Endometrium (tissue), 2 donors: ENCODE results near the gene CRIP3.

Experiments
- FAIRE-seq: peaks from 2 replicates; lab custom pipeline; 2012; peaks lifted over from hg19 to GRCh38; lab: Jason Lieb, UNC
- donor health status: control.
- donor health status: control.

CRIP3 gene

DNA sequence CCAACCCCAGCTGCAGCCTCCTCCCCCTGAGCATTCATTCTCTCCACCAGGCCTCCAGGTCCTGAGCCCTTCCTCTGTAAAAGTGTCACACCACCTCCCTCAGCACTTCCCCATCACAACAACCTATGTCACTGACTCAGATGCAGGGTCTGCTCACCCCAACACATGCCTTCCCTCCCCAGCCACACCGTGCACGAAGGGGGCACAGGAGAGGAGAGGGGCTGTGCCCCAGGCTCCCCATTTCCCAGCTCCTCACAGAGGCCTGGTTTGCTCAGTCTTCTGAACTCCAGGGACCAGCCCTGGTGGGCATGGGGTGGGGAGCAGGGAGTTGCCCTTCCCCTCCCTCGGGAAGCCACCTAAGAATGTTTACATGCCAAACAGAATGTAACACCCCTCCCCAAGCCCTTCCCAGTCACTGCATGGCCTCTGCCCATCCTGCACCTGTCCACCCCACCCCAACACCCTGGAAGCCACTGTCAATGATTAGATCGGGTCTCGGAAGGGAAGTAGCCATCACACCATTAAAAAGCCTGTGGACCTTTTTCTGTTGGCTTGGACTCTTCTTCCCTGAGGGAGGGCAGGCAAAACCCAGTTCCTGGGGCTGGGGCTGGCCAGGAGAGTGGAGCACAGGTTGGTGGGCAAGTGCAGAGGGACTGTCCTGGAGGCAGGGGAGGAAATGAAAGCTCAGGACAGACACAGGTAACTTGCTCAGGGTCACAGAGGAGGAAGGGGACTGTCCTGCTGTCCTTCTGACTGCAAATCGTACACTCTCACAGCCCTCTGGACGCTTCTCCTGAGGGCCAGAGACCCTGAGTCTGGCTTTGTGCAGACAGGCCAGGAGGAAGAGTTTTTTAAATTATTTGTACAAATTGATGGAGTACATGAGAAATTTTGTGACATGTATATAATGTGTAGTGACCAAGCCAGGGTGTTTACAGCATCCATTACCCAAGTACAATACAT, 20.6 kb downstream of the CRIP3 start:
- no peak for FAIRE-seq

DNA sequence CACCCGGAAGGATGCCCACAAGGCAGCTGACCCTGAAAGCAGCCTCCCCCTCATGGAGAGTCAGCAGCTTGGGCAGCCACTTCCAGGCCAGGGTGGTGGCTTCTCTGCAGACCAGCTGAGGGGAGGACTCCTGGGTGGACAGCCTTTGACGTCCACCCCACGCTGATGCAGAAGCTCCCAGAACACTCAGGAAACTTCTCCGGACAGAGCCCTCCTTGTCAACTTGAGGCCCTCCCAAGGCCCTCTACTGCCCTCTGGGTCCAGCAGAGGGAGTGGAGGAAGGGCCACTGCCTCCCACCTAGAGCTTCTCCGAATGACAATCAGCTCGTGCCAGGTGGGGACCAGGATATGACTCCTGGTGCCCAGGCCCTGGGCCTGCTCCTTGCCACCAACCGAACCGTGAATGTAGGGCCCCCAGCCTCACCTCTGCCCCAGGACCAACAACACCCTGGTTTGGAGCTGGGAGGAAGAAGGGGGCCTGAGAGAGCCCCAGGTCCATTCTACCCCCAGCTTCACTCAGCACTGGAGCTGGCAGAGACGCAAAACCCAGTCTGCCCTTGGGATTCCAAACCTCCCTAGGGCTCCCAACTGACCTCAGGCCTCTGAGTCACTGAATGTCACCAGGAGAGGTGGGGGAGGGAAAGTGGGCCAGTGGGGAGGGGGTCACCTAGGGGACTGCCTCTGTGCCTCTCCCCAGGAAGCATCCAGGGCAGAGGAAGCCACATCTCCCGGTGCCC, 21.5 kb downstream of the CRIP3 start:
- no peak for FAIRE-seq

GRCh38 chr6:43286456-43286979, 22.1 kb downstream of the CRIP3 start:
- FAIRE-seq: no peak

- FAIRE-seq: no peak
These were observed 22.8 kb downstream of the CRIP3 start for GRCh38 chr6:43285832-43286231.

DNA sequence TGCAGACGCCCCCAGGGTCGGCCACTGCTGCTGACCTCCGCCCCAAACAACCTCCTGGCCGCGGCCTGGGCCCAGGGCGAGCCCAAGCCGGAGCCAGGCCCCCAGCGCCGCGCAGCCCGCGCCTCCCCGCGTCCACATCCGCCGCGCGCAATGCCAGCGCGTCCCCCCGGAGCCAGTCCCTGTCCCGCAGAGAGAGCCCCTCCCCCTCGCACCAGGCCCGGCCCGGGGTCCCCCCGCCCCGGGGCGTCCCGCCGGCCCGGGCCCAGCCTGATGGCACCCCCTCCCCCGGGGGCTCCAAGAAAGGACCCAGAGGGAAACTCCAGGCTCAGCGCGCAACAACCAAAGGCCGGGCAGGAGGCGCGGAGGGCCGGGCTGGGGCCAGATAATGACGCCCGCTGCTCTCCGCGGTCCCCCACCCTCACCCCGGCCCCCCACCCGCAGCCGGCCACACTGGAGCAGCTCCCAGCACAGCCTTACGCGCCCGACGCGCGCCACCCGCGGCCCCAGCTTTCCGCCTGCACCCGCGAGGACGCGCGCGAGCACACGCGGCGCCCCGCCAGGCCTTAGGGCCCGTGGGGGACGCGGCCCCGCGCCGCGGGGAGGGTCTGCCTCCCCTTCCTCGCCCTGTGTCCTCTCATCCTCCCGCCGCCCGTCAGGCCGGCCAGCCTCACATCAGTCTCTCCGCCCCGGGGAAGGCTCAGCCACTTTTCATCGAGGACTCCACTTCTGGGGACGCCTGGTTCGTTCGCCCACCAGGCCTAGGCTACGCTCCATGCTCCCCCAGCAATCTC, 23.4 kb downstream of the CRIP3 start:
- no peak for FAIRE-seq

- FAIRE-seq: no peak
These were observed 24.7 kb downstream of the CRIP3 start for GRCh38 chr6:43283905-43284304.

DNA sequence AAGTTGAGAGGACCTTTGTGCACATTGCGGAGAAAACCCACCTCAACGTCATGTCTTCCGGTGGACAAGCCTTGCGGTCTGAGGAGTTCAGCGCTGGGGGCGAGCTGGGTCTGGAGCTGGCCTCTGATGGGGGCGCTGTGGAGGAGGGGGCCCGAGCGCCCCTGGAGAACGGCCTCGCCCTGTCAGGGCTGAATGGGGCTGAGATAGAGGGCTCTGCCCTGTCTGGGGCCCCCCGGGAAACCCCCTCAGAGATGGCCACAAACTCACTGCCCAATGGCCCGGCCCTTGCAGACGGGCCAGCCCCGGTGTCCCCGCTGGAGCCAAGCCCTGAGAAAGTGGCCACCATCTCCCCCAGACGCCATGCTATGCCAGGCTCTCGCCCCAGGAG, 25.1 kb downstream of the CRIP3 start:
- FAIRE-seq: no peak

GRCh38 chr6:43282636-43283513, 25.8 kb downstream of the CRIP3 start:
- FAIRE-seq: no peak

GRCh38 chr6:43282060-43282459, 26.6 kb downstream of the CRIP3 start:
- no peak for FAIRE-seq

DNA sequence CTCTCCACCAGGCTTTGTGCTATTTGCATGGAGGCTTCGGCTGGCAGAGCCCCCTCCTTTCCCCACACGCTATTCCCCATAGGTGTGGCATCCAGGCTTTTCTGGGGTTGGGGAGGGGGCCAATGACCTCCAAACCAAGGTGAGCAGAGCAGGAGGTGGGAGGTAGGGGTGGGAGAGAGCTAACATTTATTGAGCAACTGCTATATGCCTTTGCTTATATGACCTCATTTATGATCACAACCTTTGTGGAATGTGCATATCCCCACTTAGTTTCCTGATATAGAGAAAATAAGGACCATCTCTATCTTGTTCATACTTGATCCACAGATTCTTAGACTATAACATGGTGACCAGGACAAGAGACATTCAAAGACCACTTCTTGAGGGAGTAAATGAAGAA, 28.4 kb downstream of the CRIP3 start:
- FAIRE-seq: no peak

DNA sequence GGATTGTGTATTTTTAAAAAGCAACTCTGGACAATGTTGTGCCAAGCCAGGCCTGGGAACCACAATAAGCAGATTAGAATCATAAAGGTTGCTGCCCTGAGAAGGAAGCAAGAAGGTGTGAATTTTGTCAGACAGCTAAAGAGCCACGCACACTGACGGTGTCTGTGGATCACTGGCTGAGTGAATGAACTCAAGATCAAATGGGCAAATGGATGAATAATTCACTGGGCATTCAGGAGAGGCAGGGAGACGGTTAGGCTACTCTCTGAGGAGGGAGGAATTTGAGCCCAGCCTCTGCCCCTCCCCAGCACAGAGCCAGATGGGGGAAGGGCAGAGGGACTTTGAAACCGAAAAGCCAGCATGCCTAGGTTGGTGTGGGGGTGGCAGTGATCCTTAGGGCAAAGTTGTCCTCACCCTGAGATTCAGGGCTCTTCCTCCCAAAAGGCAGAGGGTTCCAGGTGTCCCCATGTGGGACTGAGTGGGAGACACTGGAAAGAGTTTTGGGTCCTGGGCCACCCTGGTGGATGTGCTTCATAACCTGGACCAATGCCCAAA, 30.0 kb downstream of the CRIP3 start:
- no peak for FAIRE-seq

GRCh38 chr6:43277643-43278523, 30.7 kb downstream of the CRIP3 start:
- no peak for FAIRE-seq

DNA sequence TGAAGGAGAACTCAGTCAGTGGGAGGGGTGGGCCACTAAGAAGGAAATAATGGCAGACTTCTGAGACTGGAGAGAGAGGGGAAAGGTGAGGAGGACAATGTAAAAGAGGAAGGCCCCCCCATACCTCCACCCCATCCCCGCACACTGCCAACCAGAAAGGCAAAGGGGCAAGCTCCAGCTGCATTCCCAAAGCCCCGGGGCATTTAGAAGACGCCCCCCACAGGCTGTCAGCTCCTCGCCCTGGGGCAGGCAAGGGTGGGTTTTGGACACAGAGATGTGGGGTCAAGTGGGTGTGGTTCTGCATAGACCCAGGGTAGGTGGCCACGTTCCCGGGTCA, 31.4 kb downstream of the CRIP3 start:
- FAIRE-seq: no peak

- no peak for FAIRE-seq
These were observed 31.9 kb downstream of the CRIP3 start for GRCh38 chr6:43276577-43277305.

DNA sequence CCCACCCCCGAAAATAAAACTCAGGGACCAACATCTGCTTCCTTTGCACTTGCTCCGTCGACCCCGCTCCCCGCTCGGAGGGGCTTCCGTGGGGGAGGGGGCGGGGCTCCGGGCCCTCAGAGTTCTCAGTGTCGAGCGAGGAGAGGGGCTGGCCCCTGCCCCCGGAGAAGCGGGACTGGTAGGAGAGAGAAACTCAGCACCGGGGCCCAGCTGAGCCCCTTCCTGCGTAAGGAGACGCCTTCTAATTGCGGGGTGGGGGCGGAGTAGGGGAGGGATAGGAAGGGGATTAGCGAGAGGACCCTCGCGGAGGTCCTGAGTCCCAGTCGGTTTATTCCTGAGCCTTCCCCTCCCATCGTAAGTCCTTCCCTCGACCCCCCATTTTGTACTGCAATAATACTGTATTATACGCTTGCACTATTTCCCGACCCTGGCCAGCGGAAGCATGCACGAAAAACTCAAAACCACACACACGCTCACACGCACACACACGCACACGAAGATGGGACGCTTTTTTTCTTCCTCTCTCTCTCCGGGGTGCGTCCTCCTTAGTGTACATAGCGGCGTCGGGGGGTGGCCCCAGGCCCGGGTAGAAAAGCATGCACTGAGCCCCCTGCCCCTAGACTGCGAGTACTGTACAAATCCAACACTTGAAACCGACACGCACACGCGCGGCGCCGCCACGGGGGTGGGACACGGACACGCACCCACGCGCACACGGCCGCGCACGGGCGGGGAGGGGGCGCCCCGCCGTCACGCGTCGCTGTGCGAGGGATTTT, 32.6 kb downstream of the CRIP3 start:
- FAIRE-seq: no peak

GRCh38 chr6:43274916-43275597, 33.6 kb downstream of the CRIP3 start:
- no peak for FAIRE-seq

- FAIRE-seq: no peak
These were observed 34.3 kb downstream of the CRIP3 start for GRCh38 chr6:43274127-43274915.
